Measurements from ENCODE around the gene NUDT15.

DNA sequence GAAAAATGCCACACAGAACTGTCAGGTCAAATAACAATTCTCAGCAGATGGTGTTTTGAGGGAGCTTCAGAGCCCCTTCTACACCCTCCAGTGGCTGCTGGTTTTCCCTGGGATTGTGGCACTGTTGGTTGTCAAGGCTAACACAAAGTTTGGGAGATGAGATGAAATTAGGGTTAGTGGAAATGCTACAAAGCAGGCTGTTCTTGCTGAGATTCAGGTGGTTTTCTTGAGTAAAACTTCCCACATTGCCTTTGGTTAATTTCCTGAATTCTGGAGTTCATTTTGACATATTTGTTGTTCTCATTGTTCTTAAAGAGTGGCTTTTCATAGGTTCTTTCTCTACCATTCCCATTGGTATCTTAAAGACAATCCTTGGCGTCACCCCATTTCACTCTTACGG lies 35.3 kb downstream of the NUDT15 start:
- TF ChIP-seq, protein P1, sequence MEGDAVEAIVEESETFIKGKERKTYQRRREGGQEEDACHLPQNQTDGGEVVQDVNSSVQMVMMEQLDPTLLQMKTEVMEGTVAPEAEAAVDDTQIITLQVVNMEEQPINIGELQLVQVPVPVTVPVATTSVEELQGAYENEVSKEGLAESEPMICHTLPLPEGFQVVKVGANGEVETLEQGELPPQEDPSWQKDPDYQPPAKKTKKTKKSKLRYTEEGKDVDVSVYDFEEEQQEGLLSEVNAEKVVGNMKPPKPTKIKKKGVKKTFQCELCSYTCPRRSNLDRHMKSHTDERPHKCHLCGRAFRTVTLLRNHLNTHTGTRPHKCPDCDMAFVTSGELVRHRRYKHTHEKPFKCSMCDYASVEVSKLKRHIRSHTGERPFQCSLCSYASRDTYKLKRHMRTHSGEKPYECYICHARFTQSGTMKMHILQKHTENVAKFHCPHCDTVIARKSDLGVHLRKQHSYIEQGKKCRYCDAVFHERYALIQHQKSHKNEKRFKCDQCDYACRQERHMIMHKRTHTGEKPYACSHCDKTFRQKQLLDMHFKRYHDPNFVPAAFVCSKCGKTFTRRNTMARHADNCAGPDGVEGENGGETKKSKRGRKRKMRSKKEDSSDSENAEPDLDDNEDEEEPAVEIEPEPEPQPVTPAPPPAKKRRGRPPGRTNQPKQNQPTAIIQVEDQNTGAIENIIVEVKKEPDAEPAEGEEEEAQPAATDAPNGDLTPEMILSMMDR (IDR thresholded peaks at IDR 0.05): no peak
- no peak for TF ChIP-seq POLR2A (IDR thresholded peaks at IDR 0.05)

Measured in ovary (tissue), 3 donors.